Smooth muscle cell (in vitro differentiated cells): ENCODE measurements around the gene GPR61. TPM values are rescaled to one million over a fixed set of nuclear protein-coding genes. Genes with fewer than 3 reads are reported as not detected.

Experiments used
- DNase-seq: peaks from one replicate; lab custom pipeline; 2025; ENCODE audit not compliant: unreplicated experiment; lab: John Stamatoyannopoulos, UW
- H2AFZ ChIP-seq: fragments of 200-600 bp; sonication (generic); 2 replicates; pipeline ENCODE4 v1.6.0; 2016; ENCODE audit warnings: antibody characterized with exemption, low read depth, mild to moderate bottlenecking
- H3F3A ChIP-seq: fragments of 200-600 bp; sonication (generic); 2 replicates; pipeline ENCODE4 v1.6.0; 2017; ENCODE audit warnings: antibody characterized with exemption, low read depth
- H3K27ac ChIP-seq: fragments of 200-600 bp; sonication (generic); 2 replicates; pipeline ENCODE4 v1.5.1; 2016; ENCODE audit warnings: low read depth, mild to moderate bottlenecking
- H3K27me3 ChIP-seq: fragments of 200-600 bp; sonication (generic); 2 replicates; pipeline ENCODE4 v1.6.1; 2016; ENCODE audit warnings: low read depth, mild to moderate bottlenecking
- H3K36me3 ChIP-seq: fragments of 200-600 bp; sonication (generic); 2 replicates; pipeline ENCODE4 v1.5.1; 2016; ENCODE audit warnings: low read depth
- H3K4me1 ChIP-seq: fragments of 200-600 bp; sonication (generic); 2 replicates; pipeline ENCODE4 v1.5.1; 2016; ENCODE audit warnings: low read depth
- H3K4me2 ChIP-seq: fragments of 200-600 bp; sonication (generic); 2 replicates; pipeline ENCODE4 v1.6.0; 2016; ENCODE audit warnings: mild to moderate bottlenecking
- H3K4me3 ChIP-seq: fragments of 200-600 bp; sonication (generic); 2 replicates; pipeline ENCODE4 v1.5.1; 2016; ENCODE audit warnings: mild to moderate bottlenecking
- H3K79me2 ChIP-seq: fragments of 200-600 bp; sonication (generic); 2 replicates; pipeline ENCODE4 v1.6.0; 2016; ENCODE audit warnings: low read depth, mild to moderate bottlenecking
- H3K9ac ChIP-seq: fragments of 200-600 bp; sonication (generic); 2 replicates; pipeline ENCODE4 v1.6.0; 2016; ENCODE audit warnings: low read depth
- H3K9me3 ChIP-seq: fragments of 200-600 bp; sonication (generic); replicated peaks from 2 replicates; pipeline ENCODE4 v1.5.1; 2016; ENCODE audit warnings: low read depth
- H4K20me1 ChIP-seq: fragments of 200-600 bp; sonication (generic); 2 replicates; pipeline ENCODE4 v1.6.0; 2016; ENCODE audit warnings: low read depth
- WGBS: methylation state at CpG from one replicate; pipeline ENCODE4 v1.1.7; 2016; ENCODE audit warnings: low lambda C conversion rate; 5-methylcytosine and 5-hydroxymethylcytosine counted together
- polyA plus RNA-seq: library from polyadenylated mRNA; unstranded; fragments of >200 nt; fragmentation: Nextera tagmentation; extraction: Ambion mirVana; gene quantifications from 2 replicates; pipeline ENCODE4 v1.2.1, GENCODE V29; 2016
- total RNA-seq: library from RNA; depleted of rRNA; stranded (reverse); fragments of >200 nt; gene quantifications from 2 replicates; pipeline ENCODE4 v1.2.3, GENCODE V29; 2014
- TF ChIP-seq, protein P1 (sequence below): fragments of 200-600 bp; sonication (generic); IDR thresholded peaks from 2 replicates; pipeline ENCODE4 v1.5.1; 2017; ENCODE audit warnings: borderline replicate concordance, mild to moderate bottlenecking, antibody characterized with exemption; ENCODE audit not compliant: insufficient read depth, poor library complexity, severe bottlenecking

Gene GPR61
- total and polyA plus RNA-seq, 2 experiments from 2014 or later, result 0.37 TPM; not detected in 1

DNA sequence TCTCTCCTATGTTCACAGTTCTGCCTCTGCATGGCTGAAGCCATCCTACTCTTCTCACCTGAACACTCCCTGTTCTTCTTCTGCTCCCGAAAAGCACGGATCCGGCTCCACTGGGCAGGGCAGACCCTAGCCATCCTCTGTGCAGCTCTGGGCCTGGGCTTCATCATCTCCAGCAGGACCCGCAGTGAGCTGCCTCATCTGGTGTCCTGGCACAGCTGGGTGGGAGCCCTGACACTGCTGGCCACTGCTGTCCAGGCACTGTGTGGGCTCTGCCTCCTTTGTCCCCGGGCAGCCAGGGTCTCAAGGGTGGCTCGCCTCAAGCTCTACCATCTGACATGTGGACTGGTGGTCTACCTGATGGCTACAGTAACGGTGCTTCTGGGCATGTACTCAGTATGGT lies 43.9 kb upstream of the GPR61 start:
- WGBS, result 99% methylated on average over 7 of the region's 7 CpGs
- no peak for DNase-seq
- Histone ChIP-seq H3F3A (peaks cover 7% of the 10 kb centered on the region), H3K27me3 (no peaks in the 10 kb centered on the region), H3K4me2 (no peak overlapping the region), H3K36me3 (no peaks in the 10 kb centered on the region), H3K9ac (no peak overlapping the region), H2AFZ (no peak overlapping the region), H4K20me1 (peaks cover 17% of the 10 kb centered on the region), H3K27ac (no peak overlapping the region), H3K79me2 (peaks cover 8% of the 10 kb centered on the region), H3K4me1 (peaks cover 4% of the 10 kb centered on the region), H3K9me3 (no peaks in the 10 kb centered on the region), H3K4me3 (no peak overlapping the region)
- TF ChIP-seq, protein P1, sequence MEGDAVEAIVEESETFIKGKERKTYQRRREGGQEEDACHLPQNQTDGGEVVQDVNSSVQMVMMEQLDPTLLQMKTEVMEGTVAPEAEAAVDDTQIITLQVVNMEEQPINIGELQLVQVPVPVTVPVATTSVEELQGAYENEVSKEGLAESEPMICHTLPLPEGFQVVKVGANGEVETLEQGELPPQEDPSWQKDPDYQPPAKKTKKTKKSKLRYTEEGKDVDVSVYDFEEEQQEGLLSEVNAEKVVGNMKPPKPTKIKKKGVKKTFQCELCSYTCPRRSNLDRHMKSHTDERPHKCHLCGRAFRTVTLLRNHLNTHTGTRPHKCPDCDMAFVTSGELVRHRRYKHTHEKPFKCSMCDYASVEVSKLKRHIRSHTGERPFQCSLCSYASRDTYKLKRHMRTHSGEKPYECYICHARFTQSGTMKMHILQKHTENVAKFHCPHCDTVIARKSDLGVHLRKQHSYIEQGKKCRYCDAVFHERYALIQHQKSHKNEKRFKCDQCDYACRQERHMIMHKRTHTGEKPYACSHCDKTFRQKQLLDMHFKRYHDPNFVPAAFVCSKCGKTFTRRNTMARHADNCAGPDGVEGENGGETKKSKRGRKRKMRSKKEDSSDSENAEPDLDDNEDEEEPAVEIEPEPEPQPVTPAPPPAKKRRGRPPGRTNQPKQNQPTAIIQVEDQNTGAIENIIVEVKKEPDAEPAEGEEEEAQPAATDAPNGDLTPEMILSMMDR, result no peak

DNA sequence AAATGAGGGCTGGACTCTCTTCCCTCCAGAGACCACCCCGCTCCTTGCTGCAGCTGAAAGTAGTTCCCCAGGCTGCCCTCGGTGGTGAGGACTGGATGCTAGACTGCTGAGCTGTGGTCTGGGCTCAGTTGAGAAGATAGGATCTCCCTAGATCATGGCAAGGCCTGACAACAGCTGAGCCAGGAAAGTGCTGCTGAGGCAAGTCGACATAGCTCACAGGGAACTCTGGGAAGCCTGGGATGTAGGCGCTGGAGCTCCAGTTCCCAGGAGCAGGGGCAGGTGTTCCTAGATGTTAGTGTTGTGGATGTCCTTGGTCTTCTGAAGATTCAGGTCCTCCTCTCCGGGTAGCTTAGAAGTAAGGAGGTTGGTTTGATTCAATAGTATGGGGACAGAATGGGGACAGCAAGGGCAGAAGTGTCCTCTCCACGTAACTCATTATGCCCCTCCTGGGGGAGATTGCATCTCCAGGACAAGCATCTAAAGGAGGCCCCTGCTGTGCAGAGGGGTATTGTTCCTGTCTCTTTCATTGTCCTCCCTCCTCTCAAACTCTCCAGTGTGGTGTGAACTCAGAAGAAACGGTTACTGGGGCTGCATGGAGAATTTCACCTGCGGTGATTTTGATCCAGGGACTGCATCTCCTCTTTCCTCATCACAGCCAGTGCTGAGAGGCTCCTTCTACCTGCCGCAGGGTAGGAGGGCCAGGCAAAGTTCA lies 42.1 kb upstream of the GPR61 start:
- TF ChIP-seq, protein P1, result no peak
- peaks cover 8% of the 10 kb centered on the region for H3K79me2 ChIP-seq
- peaks cover 18% of the 10 kb centered on the region for H3F3A ChIP-seq
- H3K36me3 ChIP-seq, result no peaks in the 10 kb centered on the region
- 83% methylated on average over 9 of the region's 9 CpGs for WGBS
- DNase-seq, result no peak
- no peak overlapping the region for H3K9ac ChIP-seq
- H3K9me3 ChIP-seq, result no peaks in the 10 kb centered on the region
- no peak overlapping the region for H3K4me2 ChIP-seq
- H3K27ac ChIP-seq, result no peak overlapping the region
- peaks cover 17% of the 10 kb centered on the region for H4K20me1 ChIP-seq
- no peak overlapping the region for H3K4me3 ChIP-seq
- no peak overlapping the region for H2AFZ ChIP-seq
- peaks cover 4% of the 10 kb centered on the region for H3K4me1 ChIP-seq
- H3K27me3 ChIP-seq, result no peaks in the 10 kb centered on the region

DNA sequence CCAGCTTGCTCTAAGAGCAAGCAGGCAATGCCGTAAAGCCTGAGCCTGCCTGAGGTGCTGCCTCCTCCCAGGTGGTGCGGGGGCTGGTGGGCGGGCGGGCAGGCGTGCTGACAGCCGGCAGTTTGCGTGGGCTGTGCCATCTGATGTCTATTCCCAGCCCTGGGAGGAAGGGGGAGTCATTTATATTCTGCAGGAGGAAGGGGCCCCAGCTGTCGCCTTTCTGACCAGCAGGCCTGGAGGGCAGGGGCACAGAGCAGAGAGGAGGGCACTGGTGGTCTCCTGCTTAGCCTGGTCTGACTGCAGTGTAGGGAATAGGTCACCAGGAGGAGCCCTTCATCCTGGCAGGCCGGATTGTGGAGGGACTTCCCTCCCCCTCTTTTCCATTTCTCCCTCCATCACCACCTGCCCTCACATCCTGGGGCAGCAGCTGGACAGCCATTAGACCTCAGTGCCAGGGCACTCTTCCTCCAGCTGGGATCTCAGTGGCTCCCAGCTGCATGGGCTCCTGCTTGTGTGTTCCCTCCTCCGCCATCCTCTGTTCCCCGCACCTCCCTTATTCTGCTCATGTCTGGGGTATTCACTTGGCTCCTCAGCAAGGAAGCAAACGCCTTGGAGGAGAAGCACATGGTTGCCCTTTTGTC lies 41.4 kb upstream of the GPR61 start:
- H4K20me1 ChIP-seq, result peaks cover 17% of the 10 kb centered on the region
- no peak overlapping the region for H3K4me3 ChIP-seq
- no peak overlapping the region for H3K9ac ChIP-seq
- 85% methylated on average over 12 of the region's 12 CpGs for WGBS
- peaks cover 18% of the 10 kb centered on the region for H3F3A ChIP-seq
- no peak for DNase-seq
- no peak overlapping the region for H3K4me2 ChIP-seq
- TF ChIP-seq, protein P1, result peak; percentile 39
- H2AFZ ChIP-seq, result no peak overlapping the region
- peaks cover 4% of the 10 kb centered on the region for H3K4me1 ChIP-seq
- H3K79me2 ChIP-seq, result peaks cover 8% of the 10 kb centered on the region
- H3K27ac ChIP-seq, result no peak overlapping the region
- no peaks in the 10 kb centered on the region for H3K36me3 ChIP-seq
- H3K9me3 ChIP-seq, result no peaks in the 10 kb centered on the region
- H3K27me3 ChIP-seq, result no peaks in the 10 kb centered on the region
